Parathyroid adenoma (tissue), 2 donors: ENCODE results near the gene BCAR1.
A peak's percentile ranks its signal among the peaks of the same experiment; 100 is the strongest.

ENCODE experiments used
- H2AFZ ChIP-seq: fragments of 300-600 bp; sonication (generic); one replicate; pipeline ENCODE4 v1.7.0; 2017; ENCODE audit warnings: antibody characterized with exemption, mild to moderate bottlenecking
- H3K27ac ChIP-seq: fragments of 300-600 bp; sonication (generic); one replicate; pipeline ENCODE4 v1.7.0; 2017
- H3K27me3 ChIP-seq: fragments of 300-600 bp; sonication (generic); one replicate; pipeline ENCODE4 v1.7.0; 2017; ENCODE audit warnings: low read length; ENCODE audit not compliant: control insufficient read depth, insufficient read depth
- H3K36me3 ChIP-seq: fragments of 300-600 bp; sonication (generic); one replicate; pipeline ENCODE4 v1.7.0; 2017; ENCODE audit warnings: low read length; ENCODE audit not compliant: control insufficient read depth, insufficient read depth
- H3K4me1 ChIP-seq: fragments of 300-600 bp; sonication (generic); one replicate; pipeline ENCODE4 v1.7.0; 2017; ENCODE audit warnings: control low read depth
- H3K4me2 ChIP-seq: fragments of 300-600 bp; sonication (generic); one replicate; pipeline ENCODE4 v1.7.0; 2017; ENCODE audit warnings: low read length
- H3K4me3 ChIP-seq: fragments of 300-600 bp; sonication (generic); one replicate; pipeline ENCODE4 v1.7.0; 2017; ENCODE audit warnings: low read depth, low read length
- H3K79me2 ChIP-seq: fragments of 300-600 bp; sonication (generic); one replicate; pipeline ENCODE4 v1.7.0; 2017; ENCODE audit warnings: control low read depth
- H3K9ac ChIP-seq: fragments of 300-600 bp; sonication (generic); one replicate; pipeline ENCODE4 v1.7.0; 2017; ENCODE audit warnings: mild to moderate bottlenecking
- H3K9me3 ChIP-seq: fragments of 300-600 bp; sonication (generic); one replicate; pipeline ENCODE4 v1.7.0; 2017; ENCODE audit warnings: low read length; ENCODE audit not compliant: control insufficient read depth
- CTCF ChIP-seq: fragments of 300-600 bp; sonication (generic); IDR thresholded peaks from one replicate; pipeline ENCODE4 v1.7.0; 2017; ENCODE audit warnings: antibody characterized with exemption, mild to moderate bottlenecking
- donor health status: primary hyperparathyroidism.

The BCAR1 gene, protein sequence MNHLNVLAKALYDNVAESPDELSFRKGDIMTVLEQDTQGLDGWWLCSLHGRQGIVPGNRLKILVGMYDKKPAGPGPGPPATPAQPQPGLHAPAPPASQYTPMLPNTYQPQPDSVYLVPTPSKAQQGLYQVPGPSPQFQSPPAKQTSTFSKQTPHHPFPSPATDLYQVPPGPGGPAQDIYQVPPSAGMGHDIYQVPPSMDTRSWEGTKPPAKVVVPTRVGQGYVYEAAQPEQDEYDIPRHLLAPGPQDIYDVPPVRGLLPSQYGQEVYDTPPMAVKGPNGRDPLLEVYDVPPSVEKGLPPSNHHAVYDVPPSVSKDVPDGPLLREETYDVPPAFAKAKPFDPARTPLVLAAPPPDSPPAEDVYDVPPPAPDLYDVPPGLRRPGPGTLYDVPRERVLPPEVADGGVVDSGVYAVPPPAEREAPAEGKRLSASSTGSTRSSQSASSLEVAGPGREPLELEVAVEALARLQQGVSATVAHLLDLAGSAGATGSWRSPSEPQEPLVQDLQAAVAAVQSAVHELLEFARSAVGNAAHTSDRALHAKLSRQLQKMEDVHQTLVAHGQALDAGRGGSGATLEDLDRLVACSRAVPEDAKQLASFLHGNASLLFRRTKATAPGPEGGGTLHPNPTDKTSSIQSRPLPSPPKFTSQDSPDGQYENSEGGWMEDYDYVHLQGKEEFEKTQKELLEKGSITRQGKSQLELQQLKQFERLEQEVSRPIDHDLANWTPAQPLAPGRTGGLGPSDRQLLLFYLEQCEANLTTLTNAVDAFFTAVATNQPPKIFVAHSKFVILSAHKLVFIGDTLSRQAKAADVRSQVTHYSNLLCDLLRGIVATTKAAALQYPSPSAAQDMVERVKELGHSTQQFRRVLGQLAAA

GRCh38 chr16:75251280-75252048 is at the start of gene BCAR1:
Gene BCAR1, minus strand, starts transcription at chr16:75251624. Its CDS starts 142 bp downstream, at chr16:75251482.
- Histone ChIP-seq H3K9me3 (no peaks in the 10 kb centered on the region), H3K4me3 (peak within 1 kb of the TSS; percentile 76), H3K4me2 (peak within 1 kb of the TSS; percentile 92), H3K79me2 (peaks cover 57% of the 10 kb centered on the region), H3K4me1 (peaks cover 39% of the 10 kb centered on the region), H3K9ac (peak within 1 kb of the TSS; percentile 55), H2AFZ (peak within 1 kb of the TSS; percentile 57), H3K27me3 (no peaks in the 10 kb centered on the region), H3K36me3 (no peaks in the 10 kb centered on the region), H3K27ac (peak within 1 kb of the TSS; percentile 63)
- TF ChIP-seq CTCF = no peak

- no peak overlapping the region for H3K4me2 ChIP-seq
- H3K4me3 ChIP-seq = no peak overlapping the region
- H3K79me2 ChIP-seq = no peaks in the 10 kb centered on the region
- H3K4me1 ChIP-seq = no peaks in the 10 kb centered on the region
- no peak overlapping the region for H3K27ac ChIP-seq
- no peak overlapping the region for H3K9ac ChIP-seq
- H2AFZ ChIP-seq = no peak overlapping the region
- H3K9me3 ChIP-seq = no peaks in the 10 kb centered on the region
- no peak for TF ChIP-seq CTCF
- no peaks in the 10 kb centered on the region for H3K27me3 ChIP-seq
- H3K36me3 ChIP-seq = no peaks in the 10 kb centered on the region
Observed at GRCh38 chr16:75298267-75298666, 46.8 kb upstream of the BCAR1 start.

DNA sequence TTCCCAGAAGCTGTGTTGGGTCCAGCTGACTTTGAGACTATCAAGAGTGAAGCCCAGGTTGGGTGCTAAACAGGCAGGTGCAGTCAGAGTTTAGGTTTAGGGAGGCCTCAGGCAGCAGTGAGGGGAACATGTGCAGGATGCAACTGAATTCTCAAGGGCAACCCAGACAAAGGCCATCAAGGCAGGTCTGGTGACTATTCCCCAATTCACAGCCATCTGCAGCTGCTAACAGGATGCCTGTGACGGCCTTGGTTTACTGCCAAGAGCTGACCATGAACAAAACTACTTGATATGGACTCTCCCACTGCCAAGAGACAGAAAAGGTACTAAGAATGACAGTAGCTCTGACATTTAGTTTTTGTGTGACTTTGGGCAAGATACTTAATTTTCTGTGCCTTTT is 45.2 kb upstream of the BCAR1 start:
- Histone ChIP-seq H3K79me2 (no peaks in the 10 kb centered on the region), H3K4me1 (no peaks in the 10 kb centered on the region), H3K4me3 (no peak overlapping the region), H3K36me3 (no peaks in the 10 kb centered on the region), H3K27me3 (no peaks in the 10 kb centered on the region), H3K27ac (no peak overlapping the region), H3K9ac (no peak overlapping the region), H2AFZ (no peak overlapping the region), H3K9me3 (no peaks in the 10 kb centered on the region), H3K4me2 (no peak overlapping the region)
- TF ChIP-seq CTCF = no peak

DNA sequence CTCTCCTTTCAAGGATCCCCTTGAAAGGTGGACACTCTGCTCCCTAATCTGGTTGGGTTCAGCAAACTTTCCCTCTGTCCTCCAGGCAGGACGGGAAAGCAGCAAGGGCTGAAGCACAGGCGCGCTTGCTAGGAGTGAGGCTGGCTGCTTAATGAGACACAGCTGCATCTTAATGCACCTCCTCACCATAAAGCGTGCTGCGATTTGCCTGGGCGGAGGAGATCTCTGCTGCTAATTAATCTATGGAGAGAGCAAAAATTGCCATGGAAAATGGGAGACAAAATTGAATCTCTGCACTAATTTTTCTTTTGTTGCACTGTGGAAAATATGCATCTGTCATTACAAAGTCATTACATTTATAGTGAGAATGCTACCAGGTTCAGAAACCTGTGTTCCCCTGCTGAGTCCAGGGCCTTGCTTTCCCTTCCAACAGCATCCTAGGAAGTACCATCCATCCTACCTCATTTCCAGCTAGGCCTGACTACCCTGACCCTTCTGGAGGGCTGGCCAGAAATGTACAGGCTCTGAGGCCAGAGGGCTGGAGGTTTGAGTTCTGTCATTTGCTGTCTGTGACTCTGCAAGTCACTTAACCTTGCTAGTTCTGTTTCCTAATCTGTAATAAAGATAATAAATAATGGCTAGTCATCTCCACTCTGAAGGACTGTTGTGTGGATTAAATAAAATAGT is 43.5 kb upstream of the BCAR1 start:
- no peaks in the 10 kb centered on the region for H3K27me3 ChIP-seq
- H3K4me2 ChIP-seq = no peak overlapping the region
- no peaks in the 10 kb centered on the region for H3K4me1 ChIP-seq
- H3K9ac ChIP-seq = no peak overlapping the region
- H3K9me3 ChIP-seq = no peaks in the 10 kb centered on the region
- no peak overlapping the region for H3K4me3 ChIP-seq
- no peak overlapping the region for H2AFZ ChIP-seq
- H3K79me2 ChIP-seq = no peaks in the 10 kb centered on the region
- H3K36me3 ChIP-seq = no peaks in the 10 kb centered on the region
- TF ChIP-seq CTCF = no peak
- no peak overlapping the region for H3K27ac ChIP-seq
